ENCODE results near the gene JOSD2.

- TF ChIP-seq, protein P1, sequence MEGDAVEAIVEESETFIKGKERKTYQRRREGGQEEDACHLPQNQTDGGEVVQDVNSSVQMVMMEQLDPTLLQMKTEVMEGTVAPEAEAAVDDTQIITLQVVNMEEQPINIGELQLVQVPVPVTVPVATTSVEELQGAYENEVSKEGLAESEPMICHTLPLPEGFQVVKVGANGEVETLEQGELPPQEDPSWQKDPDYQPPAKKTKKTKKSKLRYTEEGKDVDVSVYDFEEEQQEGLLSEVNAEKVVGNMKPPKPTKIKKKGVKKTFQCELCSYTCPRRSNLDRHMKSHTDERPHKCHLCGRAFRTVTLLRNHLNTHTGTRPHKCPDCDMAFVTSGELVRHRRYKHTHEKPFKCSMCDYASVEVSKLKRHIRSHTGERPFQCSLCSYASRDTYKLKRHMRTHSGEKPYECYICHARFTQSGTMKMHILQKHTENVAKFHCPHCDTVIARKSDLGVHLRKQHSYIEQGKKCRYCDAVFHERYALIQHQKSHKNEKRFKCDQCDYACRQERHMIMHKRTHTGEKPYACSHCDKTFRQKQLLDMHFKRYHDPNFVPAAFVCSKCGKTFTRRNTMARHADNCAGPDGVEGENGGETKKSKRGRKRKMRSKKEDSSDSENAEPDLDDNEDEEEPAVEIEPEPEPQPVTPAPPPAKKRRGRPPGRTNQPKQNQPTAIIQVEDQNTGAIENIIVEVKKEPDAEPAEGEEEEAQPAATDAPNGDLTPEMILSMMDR (conservative IDR thresholded peaks at IDR 0.05 in 1 of 2, IDR thresholded peaks at IDR 0.05 in 1 of 2; ENCODE audit: extremely low read depth in 1 of 2, insufficient read depth in 1 of 2, low read depth in 1 of 2, low read length in 2 of 2), result no peak
- no peak for TF ChIP-seq EZH2 (IDR thresholded peaks at IDR 0.05; ENCODE audit: borderline replicate concordance, low read length)
Observed at GRCh38 chr19:50468818-50469217, 42.2 kb downstream of the JOSD2 start.
